Tibial artery (tissue), 4 donors: ENCODE results near the gene HOXB1.
A peak's percentile ranks its signal among the peaks of the same experiment; 100 is the strongest.

Experiments
- DNase-seq, 2 donors: peaks; one replicate each; pipeline ENCODE4 v3.0.0-alpha.2; 2019
- H3K27ac ChIP-seq, 2 donors: fragments of 200-600 bp; sonication (generic) in 1 of 2; 1 replicate in 1 of 2; 2 replicates in 1 of 2; pipeline ENCODE4 v1.5.1; 2018 to 2019; ENCODE audit warnings: mild to moderate bottlenecking in 1 of 2
- H3K27me3 ChIP-seq, 2 donors: fragments of 200-600 bp; sonication (generic) in 1 of 2; one replicate each; pipeline versions ENCODE4 v1.5.1 to v1.6.0; 2016 to 2019
- H3K36me3 ChIP-seq, 3 donors: fragments of 200-600 bp; sonication (generic) in 2 of 3; one replicate each; pipeline ENCODE4 v1.5.1; 2016 to 2019; ENCODE audit warnings: mild to moderate bottlenecking in 2 of 3
- H3K4me1 ChIP-seq, 4 donors: fragments of 200-600 bp; sonication (generic) in 2 of 4; 1 replicate in 3 of 4; 2 replicates in 1 of 4; pipeline ENCODE4 v1.5.1; 2016 to 2019
- H3K4me3 ChIP-seq, 2 donors: fragments of 200-600 bp; sonication (generic) in 1 of 2; 1 replicate in 1 of 2; 2 replicates in 1 of 2; pipeline ENCODE4 v1.5.1; 2018 to 2019; ENCODE audit warnings: mild to moderate bottlenecking in 2 of 2
- H3K9me3 ChIP-seq, 3 donors: fragments of 200-600 bp; sonication (generic) in 1 of 3; one replicate each; pipeline ENCODE4 v1.5.1; 2016 to 2019
- CTCF ChIP-seq, 2 experiments: fragments of 200-600 bp in 1 of 2; fragments of 450-650 bp in 1 of 2; IDR thresholded peaks; one replicate each; pipeline ENCODE4 v1.5.1; 2017 to 2019; ENCODE audit warnings: antibody characterized with exemption in 2 of 2, mild to moderate bottlenecking in 1 of 2, moderate library complexity in 1 of 2
- intact Hi-C: fragments of 100-400 bp; cut with DNase I; formaldehyde crosslinking; loops from one replicate; pipeline ENCODE4 v1.15.0; 2023; ENCODE audit warnings: low total_unique reads

The HOXB1 gene

GRCh38 chr17:48571826-48572417 is 41.1 kb upstream of the HOXB1 start:
- Histone ChIP-seq H3K27ac (peak overlapping the region in 1 of 2 donors; percentile 68), H3K9me3 (no peaks in the 10 kb centered on the region), H3K27me3 (peaks cover 6 to 7% of the 10 kb centered on the region in 2 donors), H3K36me3 (no peaks in the 10 kb centered on the region), H3K4me3 (no peak overlapping the region), H3K4me1 (peaks cover 0 to 31% (median 11%) of the 10 kb centered on the region in 4 donors)
- DNase-seq = no peak
- no peak for TF ChIP-seq CTCF (IDR thresholded peaks at IDR 0.05)
- intact Hi-C loops = no loop called here

GRCh38 chr17:48571024-48571818 is 40.4 kb upstream of the HOXB1 start:
- TF ChIP-seq CTCF (IDR thresholded peaks at IDR 0.05) = no peak
- no peak for DNase-seq
- Histone ChIP-seq H3K27ac (peak overlapping the region in 1 of 2 donors; percentile 68), H3K4me1 (peaks cover 0 to 24% (median 6%) of the 10 kb centered on the region in 4 donors), H3K36me3 (no peaks in the 10 kb centered on the region), H3K4me3 (peak overlapping the region in 1 of 2 donors; percentile 33), H3K27me3 (peaks cover 0 to 4% of the 10 kb centered on the region in 2 donors), H3K9me3 (no peaks in the 10 kb centered on the region)
- intact Hi-C loops = no loop called here

- Histone ChIP-seq H3K4me1 (peaks cover 0 to 17% (median 6%) of the 10 kb centered on the region in 4 donors), H3K9me3 (no peaks in the 10 kb centered on the region), H3K27ac (peak overlapping the region in 1 of 2 donors; percentile 68), H3K4me3 (peak overlapping the region in 1 of 2 donors; percentile 33), H3K36me3 (no peaks in the 10 kb centered on the region), H3K27me3 (peaks cover 0 to 4% of the 10 kb centered on the region in 2 donors)
- DNase-seq = no peak
- intact Hi-C loops = no loop called here
- TF ChIP-seq CTCF (IDR thresholded peaks at IDR 0.05) = no peak
Observed at GRCh38 chr17:48570325-48571023, 39.7 kb upstream of the HOXB1 start.

- peaks cover 0 to 4% of the 10 kb centered on the region in 2 donors for H3K27me3 ChIP-seq
- intact Hi-C loops = no loop called here
- no peaks in the 10 kb centered on the region for H3K9me3 ChIP-seq
- TF ChIP-seq CTCF (IDR thresholded peaks at IDR 0.05) = no peak
- H3K36me3 ChIP-seq = no peaks in the 10 kb centered on the region
- no peak for DNase-seq
- peak overlapping the region in 1 of 2 donors; percentile 68 for H3K27ac ChIP-seq
- H3K4me1 ChIP-seq = peaks cover 0 to 17% (median 6%) of the 10 kb centered on the region in 4 donors
- peak overlapping the region in 1 of 2 donors; percentile 33 for H3K4me3 ChIP-seq
Observed at GRCh38 chr17:48569674-48570324, 39.0 kb upstream of the HOXB1 start.

- peaks cover 0 to 5% of the 10 kb centered on the region in 2 donors for H3K27me3 ChIP-seq
- no peak for DNase-seq
- no peak overlapping the region for H3K4me3 ChIP-seq
- intact Hi-C loops = no loop called here
- no peak for TF ChIP-seq CTCF (IDR thresholded peaks at IDR 0.05)
- H3K4me1 ChIP-seq = peaks cover 0 to 22% (median 10%) of the 10 kb centered on the region in 4 donors
- no peaks in the 10 kb centered on the region for H3K36me3 ChIP-seq
- peak overlapping the region in 1 of 2 donors; percentile 68 for H3K27ac ChIP-seq
- H3K9me3 ChIP-seq = no peaks in the 10 kb centered on the region
Observed at GRCh38 chr17:48569240-48569582, 38.4 kb upstream of the HOXB1 start.
